ENCODE data around the gene SP2. TPM values are rescaled to one million over a fixed set of nuclear protein-coding genes. Genes with fewer than 3 reads are reported as not detected.
"Not testable (repeated sequence)": the region's sequence is repeated elsewhere in the genome, so short reads cannot be mapped to it uniquely, and the experiment has no call there.

Gene SP2
- total RNA-seq, 1 experiment from 2014 or later, result 22.2 TPM

DNA sequence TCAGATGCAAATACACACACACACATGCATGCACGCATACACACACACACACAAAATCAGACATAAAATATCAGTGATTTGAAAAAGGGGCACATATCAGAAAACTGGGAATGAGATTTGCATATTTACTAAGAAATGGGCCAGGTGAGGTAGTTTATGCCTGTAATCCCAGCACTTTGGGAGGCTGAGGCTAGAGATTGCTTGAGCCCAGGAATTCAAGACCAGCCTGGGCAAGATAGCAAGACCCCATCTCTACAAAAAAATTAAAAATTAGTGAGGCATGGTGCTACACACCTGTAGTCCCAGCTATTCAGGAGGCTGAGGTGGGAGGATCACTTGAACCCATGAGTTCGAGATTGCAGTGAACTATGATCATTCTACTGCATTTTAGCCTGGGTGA, 23.0 kb downstream of the SP2 start (continued):
- no peak for TF ChIP-seq YY1 (IDR thresholded peaks at IDR 0.05; ENCODE audit: extremely low read depth, insufficient replicate concordance, low read depth, low read length)
- no peak for TF ChIP-seq ZNF274 (IDR thresholded peaks at IDR 0.05; ENCODE audit: low read depth, low read length)
- TF ChIP-seq ZFX (IDR thresholded peaks at IDR 0.05), result no peak
- TF ChIP-seq, protein P1, sequence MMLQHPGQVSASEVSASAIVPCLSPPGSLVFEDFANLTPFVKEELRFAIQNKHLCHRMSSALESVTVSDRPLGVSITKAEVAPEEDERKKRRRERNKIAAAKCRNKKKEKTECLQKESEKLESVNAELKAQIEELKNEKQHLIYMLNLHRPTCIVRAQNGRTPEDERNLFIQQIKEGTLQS (IDR thresholded peaks at IDR 0.05), result no peak
- TF ChIP-seq CBX3 (IDR thresholded peaks at IDR 0.05; ENCODE audit: low read depth), result no peak
- TF ChIP-seq POLR2A (IDR thresholded peaks at IDR 0.05; ENCODE audit: borderline replicate concordance, extremely low read depth, insufficient read depth, insufficient read length), result no peak
- TF ChIP-seq POLR2AphosphoS5 (IDR thresholded peaks at IDR 0.05; ENCODE audit: low read depth, low read length), result no peak

DNA sequence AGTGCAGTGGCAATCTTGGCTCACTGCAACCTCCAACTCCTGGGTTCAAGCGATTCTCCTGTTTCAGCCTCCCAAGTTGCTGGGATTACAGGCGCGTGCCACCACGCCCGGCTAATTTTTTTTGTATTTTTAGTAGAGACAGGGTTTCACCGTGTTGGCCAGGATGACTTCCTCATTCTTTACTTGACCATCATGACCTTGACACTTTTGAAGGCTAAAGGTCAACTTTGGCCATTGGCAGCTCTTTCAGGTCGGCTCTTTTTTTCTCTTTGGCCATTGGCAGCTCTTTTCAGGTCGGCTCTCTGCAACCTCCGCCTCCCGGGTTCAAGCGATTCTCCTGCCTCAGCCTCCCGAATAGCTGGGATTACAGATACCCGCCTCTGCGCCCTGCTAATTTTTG, 23.9 kb downstream of the SP2 start:
- H3K4me2 ChIP-seq (ENCODE audit: low read length); intact Hi-C loops (cut with micrococcal nuclease); POLR2A ChIA-PET; DNase-seq (ENCODE audit: low read depth, low spot score); H3K79me2 ChIP-seq (ENCODE audit: insufficient read depth, low read length); H3K36me3 ChIP-seq (ENCODE audit: control insufficient read depth in 1 of 2, insufficient read depth in 2 of 2, low read length in 2 of 2); H3K27me3 ChIP-seq (ENCODE audit: insufficient read depth, low read length); H3K27ac ChIP-seq (ENCODE audit: low read depth, low read length); CTCF ChIA-PET; H2AFZ ChIP-seq (ENCODE audit: low read depth, low read length, poor library complexity, severe bottlenecking); H3K4me3 ChIP-seq (replicated peaks in 1 of 2; ENCODE audit: low read depth in 1 of 2, low read length in 2 of 2); H3K9me2 ChIP-seq (ENCODE audit: insufficient read depth); H3K4me1 ChIP-seq (ENCODE audit: control insufficient read depth in 1 of 2, insufficient read depth in 2 of 2, low read length in 2 of 2); RAD21 ChIA-PET (ENCODE audit: low non-redundant PET in 1 of 2, low total read pairs in 2 of 2, uncharacterized antibody in 2 of 2, unreplicated experiment in 2 of 2); BruUV-seq (replicated peaks); ATAC-seq; H3K9ac ChIP-seq (ENCODE audit: low read length); H3K9me3 ChIP-seq (ENCODE audit: control insufficient read depth in 1 of 2, insufficient read depth in 1 of 2, low read depth in 1 of 2, low read length in 2 of 2); H4K20me1 ChIP-seq (ENCODE audit: insufficient read depth): not testable (repeated sequence)
